Neural cell (in vitro differentiated cells): ENCODE data around the gene C1orf198.

ENCODE experiments used
- EP300 ChIP-seq: fragments of 450-650 bp; conservative IDR thresholded peaks from 2 replicates; pipeline ENCODE4 v1.6.1; 2014; ENCODE audit warnings: antibody characterized with exemption, mild to moderate bottlenecking, moderate library complexity; ENCODE audit not compliant: poor library complexity, severe bottlenecking
- EZH2 ChIP-seq: fragments of 200-600, 300-800 bp; shearing (Covaris generic), sonication (generic); IDR thresholded peaks from 2 replicates; pipeline ENCODE4 v1.6.1; 2014; ENCODE audit warnings: antibody characterized with exemption, low read length, borderline replicate concordance, mild to moderate bottlenecking; ENCODE audit not compliant: insufficient read depth, poor library complexity, severe bottlenecking
- MXI1 ChIP-seq: fragments of 450-650 bp; conservative IDR thresholded peaks from 2 replicates; pipeline ENCODE4 v1.6.1; 2014; ENCODE audit warnings: antibody characterized with exemption, mild to moderate bottlenecking; ENCODE audit not compliant: poor library complexity, severe bottlenecking
- POLR2AphosphoS5 ChIP-seq: IDR thresholded peaks from 2 replicates; pipeline ENCODE4 v1.6.1; 2012
- RAD21 ChIP-seq: fragments of 450-650 bp; conservative IDR thresholded peaks from 2 replicates; pipeline ENCODE4 v1.6.1; 2014; ENCODE audit warnings: antibody characterized with exemption, mild to moderate bottlenecking, moderate library complexity
- SMC3 ChIP-seq: fragments of 450-650 bp; conservative IDR thresholded peaks from 2 replicates; pipeline ENCODE4 v1.6.1; 2014; ENCODE audit warnings: antibody characterized with exemption, mild to moderate bottlenecking, moderate library complexity; ENCODE audit not compliant: poor library complexity
- TAF1 ChIP-seq: IDR thresholded peaks from 2 replicates; pipeline ENCODE4 v1.6.1; 2012; ENCODE audit warnings: low read depth
- TF ChIP-seq, protein P1 (sequence below): fragments of 450-650 bp; IDR thresholded peaks from 2 replicates; pipeline ENCODE4 v1.5.1; 2014; ENCODE audit warnings: antibody characterized with exemption, mild to moderate bottlenecking, moderate library complexity; ENCODE audit not compliant: poor library complexity, severe bottlenecking
- TF ChIP-seq, protein P2 (sequence below): IDR thresholded peaks from 2 replicates; pipeline ENCODE4 v1.6.1; 2012; ENCODE audit warnings: borderline replicate concordance

DNA sequence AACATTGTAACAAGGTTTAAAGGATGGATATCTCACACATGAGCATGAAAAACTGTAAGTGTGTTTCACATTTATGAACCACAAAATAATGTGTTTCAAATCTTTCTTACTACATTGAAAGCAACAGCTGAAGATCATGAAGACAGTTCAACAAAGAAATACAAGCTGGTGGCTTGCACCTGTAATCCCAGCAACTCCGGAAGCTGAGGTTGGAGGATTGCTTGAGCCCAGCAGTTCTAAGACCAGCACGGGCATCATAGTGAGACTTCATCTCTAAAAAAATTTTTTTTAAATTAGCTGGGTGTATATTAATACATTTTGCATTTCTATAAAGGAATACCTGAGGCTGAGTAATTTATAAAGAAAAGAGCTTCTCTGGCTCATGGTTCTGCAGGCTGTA lies 27.1 kb upstream of the C1orf198 start:
- TF ChIP-seq EZH2 (no peak), EP300 (no peak), TAF1 (no peak), SMC3 (no peak), POLR2AphosphoS5 (no peak), RAD21 (no peak), MXI1 (no peak)
- TF ChIP-seq, protein P1, sequence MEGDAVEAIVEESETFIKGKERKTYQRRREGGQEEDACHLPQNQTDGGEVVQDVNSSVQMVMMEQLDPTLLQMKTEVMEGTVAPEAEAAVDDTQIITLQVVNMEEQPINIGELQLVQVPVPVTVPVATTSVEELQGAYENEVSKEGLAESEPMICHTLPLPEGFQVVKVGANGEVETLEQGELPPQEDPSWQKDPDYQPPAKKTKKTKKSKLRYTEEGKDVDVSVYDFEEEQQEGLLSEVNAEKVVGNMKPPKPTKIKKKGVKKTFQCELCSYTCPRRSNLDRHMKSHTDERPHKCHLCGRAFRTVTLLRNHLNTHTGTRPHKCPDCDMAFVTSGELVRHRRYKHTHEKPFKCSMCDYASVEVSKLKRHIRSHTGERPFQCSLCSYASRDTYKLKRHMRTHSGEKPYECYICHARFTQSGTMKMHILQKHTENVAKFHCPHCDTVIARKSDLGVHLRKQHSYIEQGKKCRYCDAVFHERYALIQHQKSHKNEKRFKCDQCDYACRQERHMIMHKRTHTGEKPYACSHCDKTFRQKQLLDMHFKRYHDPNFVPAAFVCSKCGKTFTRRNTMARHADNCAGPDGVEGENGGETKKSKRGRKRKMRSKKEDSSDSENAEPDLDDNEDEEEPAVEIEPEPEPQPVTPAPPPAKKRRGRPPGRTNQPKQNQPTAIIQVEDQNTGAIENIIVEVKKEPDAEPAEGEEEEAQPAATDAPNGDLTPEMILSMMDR, result no peak
- TF ChIP-seq, protein P2, sequence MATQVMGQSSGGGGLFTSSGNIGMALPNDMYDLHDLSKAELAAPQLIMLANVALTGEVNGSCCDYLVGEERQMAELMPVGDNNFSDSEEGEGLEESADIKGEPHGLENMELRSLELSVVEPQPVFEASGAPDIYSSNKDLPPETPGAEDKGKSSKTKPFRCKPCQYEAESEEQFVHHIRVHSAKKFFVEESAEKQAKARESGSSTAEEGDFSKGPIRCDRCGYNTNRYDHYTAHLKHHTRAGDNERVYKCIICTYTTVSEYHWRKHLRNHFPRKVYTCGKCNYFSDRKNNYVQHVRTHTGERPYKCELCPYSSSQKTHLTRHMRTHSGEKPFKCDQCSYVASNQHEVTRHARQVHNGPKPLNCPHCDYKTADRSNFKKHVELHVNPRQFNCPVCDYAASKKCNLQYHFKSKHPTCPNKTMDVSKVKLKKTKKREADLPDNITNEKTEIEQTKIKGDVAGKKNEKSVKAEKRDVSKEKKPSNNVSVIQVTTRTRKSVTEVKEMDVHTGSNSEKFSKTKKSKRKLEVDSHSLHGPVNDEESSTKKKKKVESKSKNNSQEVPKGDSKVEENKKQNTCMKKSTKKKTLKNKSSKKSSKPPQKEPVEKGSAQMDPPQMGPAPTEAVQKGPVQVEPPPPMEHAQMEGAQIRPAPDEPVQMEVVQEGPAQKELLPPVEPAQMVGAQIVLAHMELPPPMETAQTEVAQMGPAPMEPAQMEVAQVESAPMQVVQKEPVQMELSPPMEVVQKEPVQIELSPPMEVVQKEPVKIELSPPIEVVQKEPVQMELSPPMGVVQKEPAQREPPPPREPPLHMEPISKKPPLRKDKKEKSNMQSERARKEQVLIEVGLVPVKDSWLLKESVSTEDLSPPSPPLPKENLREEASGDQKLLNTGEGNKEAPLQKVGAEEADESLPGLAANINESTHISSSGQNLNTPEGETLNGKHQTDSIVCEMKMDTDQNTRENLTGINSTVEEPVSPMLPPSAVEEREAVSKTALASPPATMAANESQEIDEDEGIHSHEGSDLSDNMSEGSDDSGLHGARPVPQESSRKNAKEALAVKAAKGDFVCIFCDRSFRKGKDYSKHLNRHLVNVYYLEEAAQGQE, result no peak
